Measurements from ENCODE around the gene GAPDH. TPM values are rescaled to one million over a fixed set of nuclear protein-coding genes. Genes with fewer than 3 reads are reported as not detected.

GAPDH gene
- total and polyA plus RNA-seq, 5 experiments from 2014 or later, result 355 to 1,110 (median 1,014) TPM

- no peak for ATAC-seq
- Mint-ChIP-seq H3K4me1 (peaks cover 0 to 8% (median 7%) of the 10 kb centered on the region in 4 donors), H3K4me3 (no peak overlapping the region), H3K27ac (peak overlapping the region in 1 of 10 donors; percentile 66), H3K36me3 (peaks cover 0 to 50% (median 18%) of the 10 kb centered on the region in 3 donors), H3K9me3 (no peaks in the 10 kb centered on the region), H3K27me3 (no peaks in the 10 kb centered on the region)
- POLR2A ChIA-PET, result interaction anchor here (0.7 kb wide), 1 partner anchor 11 kb away, joined by 3 read pairs; no protein-coding TSS in a partner anchor
- no peak for DNase-seq
Observed at GRCh38 chr12:6507102-6507998, 27.0 kb upstream of the GAPDH start.

- no peaks in the 10 kb centered on the region for H3K27me3 Mint-ChIP-seq
- ATAC-seq (no peak), DNase-seq (no peak)
- no peaks in the 10 kb centered on the region for H3K9me3 Mint-ChIP-seq
- H3K27ac Mint-ChIP-seq, result peak overlapping the region in 1 of 10 donors; percentile 66
- no peak overlapping the region for H3K4me3 Mint-ChIP-seq
- H3K4me1 Mint-ChIP-seq, result peaks cover 0 to 8% (median 7%) of the 10 kb centered on the region in 4 donors
- POLR2A ChIA-PET, result interaction anchor here (0.7 kb wide), 1 partner anchor 12 kb away, joined by 3 read pairs; no protein-coding TSS in a partner anchor
- peaks cover 0 to 57% (median 21%) of the 10 kb centered on the region in 3 donors for H3K36me3 Mint-ChIP-seq
Observed at GRCh38 chr12:6508087-6508486, 26.2 kb upstream of the GAPDH start.

GRCh38 chr12:6520186-6520585 lies 14.1 kb upstream of the GAPDH start:
- no peak for DNase-seq
- Mint-ChIP-seq H3K4me3 (no peak overlapping the region), H3K27me3 (no peaks in the 10 kb centered on the region), H3K36me3 (peaks cover 4 to 88% (median 30%) of the 10 kb centered on the region in 3 donors), H3K27ac (peak overlapping the region in 2 of 10 donors; percentile 53 to 60), H3K9me3 (no peaks in the 10 kb centered on the region), H3K4me1 (peaks cover 0 to 3% (median 0%) of the 10 kb centered on the region in 4 donors)
- ATAC-seq, result no peak
- POLR2A ChIA-PET, result no interaction called here

- POLR2A ChIA-PET, result interaction anchor here (0.7 kb wide), 1 partner anchor 14 kb away, joined by 3 read pairs; no protein-coding TSS in a partner anchor
- ATAC-seq, result no peak
- peaks cover 4 to 88% (median 21%) of the 10 kb centered on the region in 3 donors for H3K36me3 Mint-ChIP-seq
- H3K4me1 Mint-ChIP-seq, result peaks cover 0 to 3% (median 0%) of the 10 kb centered on the region in 4 donors
- H3K4me3 Mint-ChIP-seq, result no peak overlapping the region
- H3K27ac Mint-ChIP-seq, result peak overlapping the region in 1 of 10 donors; percentile 7
- no peaks in the 10 kb centered on the region for H3K27me3 Mint-ChIP-seq
- DNase-seq, result no peak
- H3K9me3 Mint-ChIP-seq, result no peaks in the 10 kb centered on the region
Observed at GRCh38 chr12:6522193-6522592, 12.1 kb upstream of the GAPDH start.

GRCh38 chr12:6523708-6524107 lies 10.6 kb upstream of the GAPDH start:
- peak overlapping the region in 3 of 10 donors; percentile 43 to 54 (median 46) for H3K27ac Mint-ChIP-seq
- ATAC-seq (no peak), DNase-seq (no peak)
- H3K27me3 Mint-ChIP-seq, result no peaks in the 10 kb centered on the region
- peaks cover 0 to 3% (median 0%) of the 10 kb centered on the region in 4 donors for H3K4me1 Mint-ChIP-seq
- H3K9me3 Mint-ChIP-seq, result no peaks in the 10 kb centered on the region
- H3K36me3 Mint-ChIP-seq, result peaks cover 4 to 93% (median 23%) of the 10 kb centered on the region in 3 donors
- POLR2A ChIA-PET, result interaction anchor here (0.5 to 1.1 kb wide), 3 partner anchors 11 to 92 kb away, joined by 3 read pairs; partner anchors contain the start of gene TAPBPL
- H3K4me3 Mint-ChIP-seq, result no peak overlapping the region

- Mint-ChIP-seq H3K4me1 (peaks cover 0 to 3% (median 0%) of the 10 kb centered on the region in 4 donors), H3K27me3 (no peaks in the 10 kb centered on the region), H3K4me3 (no peak overlapping the region), H3K9me3 (no peaks in the 10 kb centered on the region), H3K36me3 (peaks cover 4 to 94% (median 23%) of the 10 kb centered on the region in 3 donors), H3K27ac (peak overlapping the region in 2 of 10 donors; percentile 11 to 43)
- no peak for DNase-seq
- POLR2A ChIA-PET, result interaction anchor here (0.7 to 1.1 kb wide), 2 partner anchors 12 to 73 kb away, joined by 3 read pairs; partner anchors contain the start of gene TAPBPL
- no peak for ATAC-seq
Observed at GRCh38 chr12:6524648-6525047, 9.7 kb upstream of the GAPDH start.

GRCh38 chr12:6526201-6526600 lies 8.1 kb upstream of the GAPDH start:
- DNase-seq (no peak), ATAC-seq (no peak)
- POLR2A ChIA-PET, result interaction anchor here (0.5 to 0.6 kb wide), 2 partner anchors 40 to 103 kb away, joined by 3 to 6 read pairs; no protein-coding TSS in a partner anchor
- Mint-ChIP-seq H3K4me3 (no peak overlapping the region), H3K4me1 (no peaks in the 10 kb centered on the region), H3K27me3 (no peaks in the 10 kb centered on the region), H3K9me3 (no peaks in the 10 kb centered on the region), H3K36me3 (peaks cover 4 to 98% (median 18%) of the 10 kb centered on the region in 3 donors), H3K27ac (peak overlapping the region in 3 of 10 donors; percentile 12 to 48 (median 30))

GRCh38 chr12:6526766-6527525 lies 7.4 kb upstream of the GAPDH start:
- peaks cover 4 to 94% (median 18%) of the 10 kb centered on the region in 3 donors for H3K36me3 Mint-ChIP-seq
- DNase-seq (no peak), ATAC-seq (no peak)
- no peak overlapping the region for H3K4me3 Mint-ChIP-seq
- POLR2A ChIA-PET, result no interaction called here
- no peaks in the 10 kb centered on the region for H3K27me3 Mint-ChIP-seq
- H3K27ac Mint-ChIP-seq, result peak overlapping the region in 1 of 10 donors; percentile 48
- peaks cover 0 to 2% (median under 1%) of the 10 kb centered on the region in 4 donors for H3K4me1 Mint-ChIP-seq
- no peaks in the 10 kb centered on the region for H3K9me3 Mint-ChIP-seq

- ATAC-seq (no peak), DNase-seq (no peak)
- H3K4me1 Mint-ChIP-seq, result peaks cover 4 to 10% (median 8%) of the 10 kb centered on the region in 4 donors
- H3K9me3 Mint-ChIP-seq, result peaks cover 0 to 2% (median 0%) of the 10 kb centered on the region in 9 donors
- H3K27me3 Mint-ChIP-seq, result no peaks in the 10 kb centered on the region
- POLR2A ChIA-PET, result no interaction called here
- H3K4me3 Mint-ChIP-seq, result no peak overlapping the region
- peaks cover under 1 to 87% (median 16%) of the 10 kb centered on the region in 3 donors for H3K36me3 Mint-ChIP-seq
- H3K27ac Mint-ChIP-seq, result peak overlapping the region in 1 of 10 donors; percentile 27
Observed at GRCh38 chr12:6527711-6528110, 6.6 kb upstream of the GAPDH start.

GRCh38 chr12:6528539-6529235 lies 5.6 kb upstream of the GAPDH start:
- POLR2A ChIA-PET, result no interaction called here
- peaks cover 0 to 78% (median 13%) of the 10 kb centered on the region in 3 donors for H3K36me3 Mint-ChIP-seq
- no peaks in the 10 kb centered on the region for H3K27me3 Mint-ChIP-seq
- peak overlapping the region in 2 of 10 donors; percentile 11 to 33 for H3K27ac Mint-ChIP-seq
- DNase-seq (no peak), ATAC-seq (no peak)
- H3K9me3 Mint-ChIP-seq, result peaks cover 0 to 2% (median 0%) of the 10 kb centered on the region in 9 donors
- H3K4me1 Mint-ChIP-seq, result peaks cover 10 to 19% (median 17%) of the 10 kb centered on the region in 4 donors
- no peak overlapping the region for H3K4me3 Mint-ChIP-seq

- peaks cover 0 to 2% (median 0%) of the 10 kb centered on the region in 9 donors for H3K9me3 Mint-ChIP-seq
- H3K27me3 Mint-ChIP-seq, result no peaks in the 10 kb centered on the region
- no peak overlapping the region for H3K27ac Mint-ChIP-seq
- POLR2A ChIA-PET, result no interaction called here
- ATAC-seq (no peak), DNase-seq (no peak)
- H3K36me3 Mint-ChIP-seq, result peaks cover 0 to 71% (median 9%) of the 10 kb centered on the region in 3 donors
- peaks cover 13 to 22% (median 22%) of the 10 kb centered on the region in 4 donors for H3K4me1 Mint-ChIP-seq
- no peak overlapping the region for H3K4me3 Mint-ChIP-seq
Observed at GRCh38 chr12:6529291-6529737, 5.0 kb upstream of the GAPDH start.
